GM12865 (cell line): Measurements from ENCODE around the gene THSD4.

Experiments
- DNase-seq: peaks from one replicate; pipeline ENCODE4 v3.0.0; 2010; ENCODE audit warnings: low read depth
- H3K4me3 ChIP-seq: 2 replicates; pipeline ENCODE4 v1.5.1; 2011; ENCODE audit warnings: mild to moderate bottlenecking, low read depth, low read length, control low read depth
- CTCF ChIP-seq: IDR thresholded peaks from 2 replicates; pipeline ENCODE4 v1.5.1; 2011; ENCODE audit warnings: low read length, control low read depth, low read depth, inconsistent platforms; ENCODE audit not compliant: insufficient read depth; ENCODE audit errors: missing control alignments

Gene THSD4

GRCh38 chr15:71687902-71688508, 572.7 kb downstream of the THSD4 start:
- H3K4me3 ChIP-seq: no peak overlapping the region
- DNase-seq: no peak
- TF ChIP-seq CTCF: no peak

- no peak for TF ChIP-seq CTCF
- no peak overlapping the region for H3K4me3 ChIP-seq
- no peak for DNase-seq
Measured at GRCh38 chr15:71688509-71689094, 573.3 kb downstream of the THSD4 start.

GRCh38 chr15:71691081-71691457, 575.8 kb downstream of the THSD4 start:
- TF ChIP-seq CTCF: no peak
- no peak overlapping the region for H3K4me3 ChIP-seq

GRCh38 chr15:71691458-71692417, 576.5 kb downstream of the THSD4 start:
- TF ChIP-seq CTCF: no peak
- no peak for DNase-seq
- H3K4me3 ChIP-seq: no peak overlapping the region

More at GRCh38 chr15:71691081-71691457, 575.8 kb downstream of the THSD4 start:
- no peak for DNase-seq

GRCh38 chr15:71697236-71697635, 582.0 kb downstream of the THSD4 start:
- H3K4me3 ChIP-seq: no peak overlapping the region
- no peak for TF ChIP-seq CTCF
- no peak for DNase-seq

- no peak for DNase-seq
- H3K4me3 ChIP-seq: no peak overlapping the region
- no peak for TF ChIP-seq CTCF
Measured at GRCh38 chr15:71698030-71698429, 582.8 kb downstream of the THSD4 start.
